Endodermal cell (in vitro differentiated cells): Measurements from ENCODE around the gene MARF1. TPM values are rescaled to one million over a fixed set of nuclear protein-coding genes. Genes with fewer than 3 reads are reported as not detected.

Experiments used
- DNase-seq: peaks from one replicate; pipeline ENCODE4 v3.0.0-alpha.2; 2017
- H3K27ac ChIP-seq: 2 replicates; pipeline ENCODE4 v1.5.1; 2013; ENCODE audit warnings: mild to moderate bottlenecking, low read depth, low read length, moderate library complexity
- H3K27me3 ChIP-seq: 2 replicates; pipeline ENCODE4 v1.6.1; 2013; ENCODE audit warnings: mild to moderate bottlenecking, low read length, moderate library complexity; ENCODE audit not compliant: insufficient read depth, control insufficient read depth, poor library complexity, severe bottlenecking
- H3K36me3 ChIP-seq: 2 replicates; pipeline ENCODE4 v1.7.0; 2013; ENCODE audit warnings: mild to moderate bottlenecking, low read length, moderate library complexity; ENCODE audit not compliant: control insufficient read depth, insufficient read depth
- H3K4me1 ChIP-seq: one replicate; pipeline ENCODE4 v1.7.0; 2013; ENCODE audit warnings: low read length; ENCODE audit not compliant: control insufficient read depth, insufficient read depth
- H3K4me3 ChIP-seq: 2 replicates; pipeline ENCODE4 v1.5.1; 2013; ENCODE audit warnings: mild to moderate bottlenecking, low read length, moderate library complexity
- H3K9ac ChIP-seq: 2 replicates; pipeline ENCODE4 v1.6.1; 2013; ENCODE audit warnings: mild to moderate bottlenecking, low read length, moderate library complexity; ENCODE audit not compliant: poor library complexity, severe bottlenecking; ENCODE audit errors: extremely low read depth
- H3K9me3 ChIP-seq: 2 replicates; pipeline ENCODE4 v1.6.1; 2013; ENCODE audit warnings: mild to moderate bottlenecking, low read length, moderate library complexity; ENCODE audit not compliant: control insufficient read depth
- H3K27ac Mint-ChIP-seq: 2 replicates; pipeline ENCODE4 v1.8.0; 2020; ENCODE audit warnings: mixed read lengths
- H3K27me3 Mint-ChIP-seq: 2 replicates; pipeline ENCODE4 v1.8.0; 2021; ENCODE audit warnings: mild to moderate bottlenecking, mixed read lengths; ENCODE audit not compliant: insufficient read depth
- H3K36me3 Mint-ChIP-seq: 2 replicates; pipeline ENCODE4 v1.8.0; 2020; ENCODE audit warnings: low read depth, mixed read lengths
- H3K4me1 Mint-ChIP-seq: 2 replicates; pipeline ENCODE4 v1.8.0; 2020; ENCODE audit warnings: mixed read lengths
- H3K4me3 Mint-ChIP-seq: 2 replicates; pipeline ENCODE4 v1.8.0; 2020; ENCODE audit warnings: mild to moderate bottlenecking, moderate library complexity, mixed read lengths
- H3K9me3 Mint-ChIP-seq: 2 replicates; pipeline ENCODE4 v1.8.0; 2020; ENCODE audit warnings: mild to moderate bottlenecking, mixed read lengths
- CTCF ChIP-seq: fragments of 200-600 bp; sonication (generic); conservative IDR thresholded peaks from 2 replicates; pipeline ENCODE4 v1.5.0; 2021; ENCODE audit warnings: antibody characterized with exemption, mild to moderate bottlenecking
- WGBS, 2 experiments: methylation state at CpG; one replicate each; pipeline versions ENCODE4 v1.1.5 to v1.1.7; 2013; ENCODE audit warnings: missing lambda C conversion rate in 2 of 2, mixed read lengths in 1 of 2; ENCODE audit not compliant: insufficient coverage in 1 of 2, insufficient read length in 1 of 2; 5-methylcytosine and 5-hydroxymethylcytosine counted together
- total RNA-seq, 2 donors: library from RNA; stranded (reverse); fragmentation: NEBNext Ultra II Directional in 1 of 2; extraction: Animal tissue kit (Norgen Biotek cat#: 25700) in 1 of 2; gene quantifications; 2 replicates in 1 of 2; 3 replicates in 1 of 2; pipeline ENCODE4 v1.2.1, GENCODE V29; 2021

MARF1 gene
- total RNA-seq, 2 donors from 2014 or later: 39.3 to 39.6 TPM

DNA sequence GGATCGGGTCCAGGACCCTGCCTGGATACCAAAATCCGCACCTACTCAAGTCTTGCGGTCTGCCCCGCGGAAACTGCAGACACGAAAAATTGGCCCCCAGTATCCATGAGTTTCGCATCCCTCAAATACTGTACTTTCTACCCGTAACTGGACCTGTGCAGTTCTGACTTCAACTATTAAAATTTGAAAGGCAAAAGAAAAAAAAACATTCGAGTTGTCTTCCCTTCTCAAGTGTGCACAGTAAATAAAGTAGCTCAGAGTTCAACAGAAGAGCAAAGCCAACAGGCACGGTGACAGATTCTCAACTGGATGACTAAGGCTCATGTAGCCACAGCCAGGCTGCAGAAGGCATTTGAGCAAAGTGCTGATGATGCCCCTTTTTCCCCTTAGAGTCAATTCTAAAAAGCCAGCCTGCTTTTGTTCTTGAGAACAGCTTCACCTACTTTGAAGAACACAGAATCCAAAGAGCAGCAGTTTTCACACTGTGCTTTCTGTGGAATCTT lies 32.5 kb downstream of the MARF1 start:
- Mint-ChIP-seq H3K9me3 (no peaks in the 10 kb centered on the region), H3K36me3 (peaks cover 74% of the 10 kb centered on the region), H3K27me3 (no peaks in the 10 kb centered on the region), H3K27ac (no peak overlapping the region), H3K4me1 (no peaks in the 10 kb centered on the region), H3K4me3 (no peak overlapping the region)
- peaks cover 65% of the 10 kb centered on the region for H3K36me3 ChIP-seq
- H3K4me3 ChIP-seq: no peak overlapping the region
- H3K9ac ChIP-seq: no peak overlapping the region
- H3K9me3 ChIP-seq: no peaks in the 10 kb centered on the region
- no peaks in the 10 kb centered on the region for H3K4me1 ChIP-seq
- DNase-seq: no peak
- WGBS, 2 experiments: 93 to 97% methylated on average over 10 of the region's 10 CpGs
- H3K27ac ChIP-seq: no peak overlapping the region
- no peaks in the 10 kb centered on the region for H3K27me3 ChIP-seq
- no peak for TF ChIP-seq CTCF

DNA sequence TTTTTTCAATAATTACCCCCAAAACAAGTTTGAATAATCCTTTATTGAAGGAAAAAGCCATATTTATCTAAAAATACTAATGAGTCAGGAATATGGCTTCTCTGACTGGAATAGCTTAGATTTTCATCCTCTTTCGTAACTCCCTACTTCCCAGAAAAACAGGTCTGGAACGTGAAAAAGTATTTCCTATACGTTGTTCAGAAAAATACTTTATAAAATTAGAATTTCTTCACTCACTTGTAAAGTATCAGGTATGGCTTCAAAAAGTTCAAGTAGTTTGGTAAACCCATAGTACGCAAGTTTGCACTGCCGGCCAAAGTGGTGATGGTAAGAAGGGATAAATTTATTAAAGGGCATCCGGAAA lies 33.7 kb downstream of the MARF1 start:
- no peak for TF ChIP-seq CTCF
- Mint-ChIP-seq H3K27me3 (no peaks in the 10 kb centered on the region), H3K36me3 (peaks cover 72% of the 10 kb centered on the region), H3K4me1 (no peaks in the 10 kb centered on the region), H3K9me3 (no peaks in the 10 kb centered on the region), H3K27ac (no peak overlapping the region), H3K4me3 (no peak overlapping the region)
- WGBS, 2 experiments: 91 to 100% methylated on average over 1 to 6 of the region's 6 CpGs
- H3K4me1 ChIP-seq: no peaks in the 10 kb centered on the region
- H3K27ac ChIP-seq: no peak overlapping the region
- H3K9ac ChIP-seq: no peak overlapping the region
- H3K9me3 ChIP-seq: no peaks in the 10 kb centered on the region
- H3K27me3 ChIP-seq: no peaks in the 10 kb centered on the region
- DNase-seq: no peak
- H3K36me3 ChIP-seq: peaks cover 64% of the 10 kb centered on the region
- H3K4me3 ChIP-seq: no peak overlapping the region

- TF ChIP-seq CTCF: no peak
- H3K36me3 ChIP-seq: peaks cover 66% of the 10 kb centered on the region
- H3K9ac ChIP-seq: no peak overlapping the region
- no peaks in the 10 kb centered on the region for H3K27me3 ChIP-seq
- Mint-ChIP-seq H3K27ac (no peak overlapping the region), H3K36me3 (peaks cover 74% of the 10 kb centered on the region), H3K4me3 (no peak overlapping the region), H3K9me3 (no peaks in the 10 kb centered on the region), H3K27me3 (no peaks in the 10 kb centered on the region), H3K4me1 (no peaks in the 10 kb centered on the region)
- no peaks in the 10 kb centered on the region for H3K4me1 ChIP-seq
- no peak for DNase-seq
- H3K4me3 ChIP-seq: no peak overlapping the region
- WGBS, 2 experiments: 95 to 97% methylated on average over 10 to 17 of the region's 19 CpGs
- no peaks in the 10 kb centered on the region for H3K9me3 ChIP-seq
- H3K27ac ChIP-seq: no peak overlapping the region
Measured at GRCh38 chr16:15608398-15609285, 34.3 kb downstream of the MARF1 start.
